HG03378 (cell line): ENCODE results near the gene ATG5.

Source experiments
- ATAC-seq: cut with Tn5 transposase; IDR thresholded peaks from one replicate; pipeline ENCODE4 v1.9.1; 2021; ENCODE audit warnings: mild to moderate bottlenecking, moderate library complexity; ENCODE audit not compliant: unreplicated experiment

ATG5 gene

GRCh38 chr6:106184629-106185028 is 140.9 kb downstream of the ATG5 start:
- ATAC-seq: no peak

GRCh38 chr6:106183430-106183829 is 142.1 kb downstream of the ATG5 start:
- no peak for ATAC-seq

DNA sequence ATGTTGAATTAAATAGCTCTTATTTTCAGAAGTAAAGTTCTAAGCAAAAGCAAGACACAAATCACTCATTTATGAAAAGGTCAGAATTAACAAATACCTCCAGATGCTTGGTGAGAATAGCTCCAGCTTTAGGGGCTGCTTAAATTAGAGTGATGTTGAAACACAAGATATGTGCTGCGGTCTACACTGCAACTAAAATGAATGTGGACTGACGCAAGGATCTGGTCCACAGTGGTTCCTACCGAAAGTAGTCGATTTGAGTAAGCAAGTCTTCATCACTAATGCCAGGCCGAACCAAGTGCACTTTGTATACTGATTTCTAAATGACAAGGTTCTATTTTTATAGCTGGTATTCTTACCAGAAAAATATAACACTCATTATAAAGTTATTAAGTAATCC is 143.1 kb downstream of the ATG5 start:
- peak; percentile 91 for ATAC-seq

DNA sequence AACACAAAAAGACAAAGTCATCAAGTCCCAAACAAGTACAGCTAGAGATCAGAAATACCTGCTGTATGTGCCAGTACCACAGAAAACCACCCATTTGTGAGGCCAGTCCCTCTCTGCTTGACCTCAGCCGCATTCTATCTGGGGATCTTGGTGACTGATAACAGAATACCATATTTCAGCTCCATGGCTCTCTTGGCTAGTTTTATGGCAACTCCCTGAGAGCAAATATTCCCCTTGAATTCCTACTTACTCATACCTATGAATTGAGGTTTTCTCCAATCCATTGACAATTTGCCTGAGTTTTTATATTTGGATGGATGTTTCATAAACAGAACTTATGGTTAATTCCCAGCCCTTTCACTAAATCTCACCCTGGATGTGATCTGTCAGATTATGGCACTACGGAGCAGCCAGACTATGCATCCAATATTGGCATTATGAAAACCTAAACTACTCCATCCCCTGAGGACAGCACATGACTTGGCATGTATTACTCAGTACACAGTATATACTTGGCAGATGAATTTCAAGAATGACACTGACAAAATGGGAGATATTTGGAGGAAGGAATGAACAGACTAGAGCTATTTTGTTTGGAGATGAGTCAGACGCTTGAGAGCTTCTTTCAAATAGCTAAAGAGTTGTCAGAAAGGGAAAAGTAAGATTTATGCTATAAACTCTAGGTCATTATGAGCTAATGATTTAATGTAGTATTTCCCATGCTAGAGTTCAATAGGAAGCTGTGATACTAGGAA is 143.7 kb downstream of the ATG5 start:
- peak; percentile 36 for ATAC-seq

DNA sequence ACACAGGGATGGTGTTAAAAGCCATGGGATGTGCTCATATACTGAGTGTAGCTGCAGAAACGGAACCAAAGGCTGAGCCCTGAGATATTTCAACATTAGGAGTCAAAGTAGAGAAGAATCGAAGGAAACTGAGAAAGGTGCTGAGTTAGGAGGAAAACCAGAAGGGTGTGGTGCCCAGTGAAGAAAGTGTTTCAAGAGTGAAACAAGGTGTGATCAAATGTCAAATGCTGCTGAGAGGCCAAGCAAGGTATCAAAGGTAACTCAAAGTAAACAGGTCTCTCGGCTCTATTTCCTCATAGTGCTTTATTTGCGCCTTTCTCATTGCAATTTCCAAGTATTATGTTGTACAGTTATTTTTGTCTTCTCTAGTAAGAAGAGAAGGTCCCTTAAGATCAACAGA is 145.4 kb downstream of the ATG5 start:
- ATAC-seq: no peak

DNA sequence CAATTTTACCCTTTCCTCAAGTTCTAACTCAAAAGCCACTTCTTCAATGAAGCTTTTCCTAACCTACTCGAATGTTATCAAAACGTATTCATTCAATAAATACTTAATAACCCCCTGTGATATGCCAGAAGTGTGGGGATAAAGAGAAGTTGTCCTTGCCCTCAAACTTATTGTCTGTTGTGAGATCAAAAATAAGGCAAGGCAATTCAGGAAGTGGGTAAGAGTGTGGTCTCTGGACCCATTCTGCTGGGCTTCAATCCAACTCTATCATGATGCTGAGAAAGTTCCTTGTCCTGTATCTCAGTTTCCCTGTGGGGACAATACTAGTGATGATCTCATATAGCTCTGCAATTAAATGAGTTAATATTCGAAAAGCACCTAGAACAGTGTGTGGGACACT is 146.7 kb downstream of the ATG5 start:
- no peak for ATAC-seq

DNA sequence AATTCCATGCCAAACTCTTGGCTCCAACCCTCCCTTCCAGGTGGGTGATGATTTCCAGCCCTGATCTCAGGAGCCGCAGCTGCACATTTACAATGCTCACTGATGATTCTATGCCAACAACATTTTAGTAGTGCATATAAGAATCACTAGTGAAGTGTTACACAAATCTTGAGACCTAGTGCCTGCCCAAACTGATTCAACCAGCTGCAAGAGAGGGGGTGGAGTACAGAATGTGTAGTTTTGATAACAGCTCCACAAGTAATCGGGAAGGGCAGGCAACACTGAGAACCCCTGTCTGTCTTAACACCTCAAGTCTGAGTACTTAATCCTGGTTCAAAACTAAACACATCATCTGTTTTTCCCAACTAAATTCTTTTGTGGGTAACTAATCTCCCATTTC is 147.8 kb downstream of the ATG5 start:
- no peak for ATAC-seq

DNA sequence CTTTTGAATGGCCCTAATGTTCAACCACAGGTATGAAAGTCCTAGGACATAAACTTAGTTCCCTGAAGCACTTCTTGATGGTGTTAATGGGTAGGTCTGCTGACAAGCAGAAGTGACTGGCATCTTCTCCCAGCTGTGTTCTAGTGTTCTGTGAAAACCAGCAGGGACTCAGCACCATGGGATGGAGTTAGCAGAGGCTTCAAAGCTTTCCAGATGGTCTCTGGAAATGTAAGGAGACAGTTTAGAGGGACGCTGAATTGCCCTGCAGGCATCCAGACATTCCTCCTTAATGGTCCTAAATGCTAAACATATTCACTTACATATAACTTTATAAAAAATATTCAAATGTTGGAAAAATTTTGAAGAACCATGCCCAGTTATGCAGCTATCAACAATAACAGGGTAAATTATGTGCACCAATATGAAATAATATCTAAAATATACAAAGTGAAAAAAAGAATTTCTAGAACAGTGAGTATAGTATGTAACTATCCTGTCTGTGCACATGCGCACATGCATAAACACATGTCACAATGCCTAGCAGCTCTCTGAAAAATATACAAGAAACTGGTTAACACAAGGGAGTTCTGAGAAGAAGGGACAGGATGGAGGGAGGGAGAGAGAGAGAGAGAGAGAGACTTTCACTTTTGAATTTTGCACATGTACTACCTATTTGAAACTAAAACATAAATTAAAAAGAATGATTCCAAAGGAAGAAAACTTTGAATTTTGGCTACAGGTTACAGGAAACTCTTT is 152.3 kb downstream of the ATG5 start:
- ATAC-seq: no peak

GRCh38 chr6:106170030-106170791 is 155.3 kb downstream of the ATG5 start:
- no peak for ATAC-seq

- ATAC-seq: no peak
These were observed 156.0 kb downstream of the ATG5 start for GRCh38 chr6:106169517-106169916.

DNA sequence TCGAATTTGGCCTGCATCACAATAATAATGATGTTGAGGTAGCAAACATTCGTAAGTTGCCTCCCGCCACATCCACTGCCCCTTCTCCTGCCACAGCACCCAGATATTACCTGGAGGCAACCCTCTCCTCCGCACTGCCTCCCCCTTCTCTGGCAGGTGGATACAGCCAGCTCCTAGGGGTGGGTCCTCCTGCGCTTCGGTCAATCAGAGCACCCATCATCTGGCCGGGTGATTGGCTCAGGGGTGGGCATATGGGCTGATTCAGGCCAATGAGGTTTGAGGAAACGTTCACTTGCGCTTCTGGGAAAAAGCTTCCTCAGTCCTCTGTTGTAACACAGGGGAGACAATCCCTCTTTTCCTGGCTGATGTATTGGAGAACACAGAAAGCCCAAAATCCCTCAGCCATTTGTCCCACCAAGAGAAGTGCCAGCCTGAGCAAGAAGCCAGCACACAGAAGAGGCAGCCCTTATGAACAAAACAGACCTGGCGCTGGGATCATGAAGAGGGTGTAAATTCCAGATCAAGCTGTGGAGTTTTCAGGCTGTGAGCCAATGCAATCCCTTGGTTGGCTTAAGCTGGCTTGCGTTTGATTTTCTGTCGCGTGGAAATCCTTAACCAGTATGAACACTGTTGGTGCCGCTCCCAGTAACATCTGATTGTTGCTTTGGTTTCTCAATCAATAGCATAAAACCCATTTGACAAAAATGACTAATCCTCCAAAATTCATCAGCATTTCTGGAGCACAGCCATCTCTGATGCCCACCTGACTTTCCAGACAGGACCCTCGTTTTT is 157.3 kb downstream of the ATG5 start:
- no peak for ATAC-seq

DNA sequence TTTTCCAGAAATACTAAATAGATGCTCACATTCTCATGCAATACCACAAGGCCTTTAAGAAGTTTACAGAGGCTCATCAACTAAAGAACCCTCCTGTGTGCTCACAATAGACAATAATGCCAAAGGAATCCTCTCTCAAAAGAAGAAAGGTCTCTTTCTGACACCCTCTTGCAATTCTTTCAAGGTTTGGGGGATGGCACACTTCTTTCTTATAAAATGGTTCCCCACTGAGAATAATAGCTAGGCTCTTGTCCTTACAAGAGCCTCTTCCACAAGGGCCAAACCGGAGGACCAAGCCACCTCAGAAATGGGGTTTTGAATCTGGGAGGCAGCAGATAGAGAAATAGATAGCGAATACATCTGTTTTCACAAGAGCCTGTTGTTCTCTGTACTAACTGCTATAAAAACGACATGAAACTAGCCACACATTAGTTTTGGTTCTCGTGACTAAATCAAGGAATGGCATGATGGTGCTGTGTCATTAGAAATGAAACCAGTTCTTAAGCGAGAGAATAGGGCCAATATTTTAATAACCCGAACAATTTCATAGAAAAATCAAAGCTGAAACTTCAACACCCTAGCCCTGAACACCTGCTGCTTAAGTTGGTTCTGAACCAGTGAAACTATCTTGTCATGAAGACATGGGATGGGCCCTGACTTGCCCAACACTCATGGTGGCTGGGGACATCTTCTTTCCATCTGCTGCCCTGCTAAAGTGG is 158.3 kb downstream of the ATG5 start:
- peak; percentile 49 for ATAC-seq

- ATAC-seq: no peak
These were observed 159.6 kb downstream of the ATG5 start for GRCh38 chr6:106165885-106166485.

GRCh38 chr6:106163966-106164877 is 161.3 kb downstream of the ATG5 start:
- peak; percentile 49 for ATAC-seq

- ATAC-seq: peak; percentile 39
These were observed 162.1 kb downstream of the ATG5 start for GRCh38 chr6:106163446-106163965.

DNA sequence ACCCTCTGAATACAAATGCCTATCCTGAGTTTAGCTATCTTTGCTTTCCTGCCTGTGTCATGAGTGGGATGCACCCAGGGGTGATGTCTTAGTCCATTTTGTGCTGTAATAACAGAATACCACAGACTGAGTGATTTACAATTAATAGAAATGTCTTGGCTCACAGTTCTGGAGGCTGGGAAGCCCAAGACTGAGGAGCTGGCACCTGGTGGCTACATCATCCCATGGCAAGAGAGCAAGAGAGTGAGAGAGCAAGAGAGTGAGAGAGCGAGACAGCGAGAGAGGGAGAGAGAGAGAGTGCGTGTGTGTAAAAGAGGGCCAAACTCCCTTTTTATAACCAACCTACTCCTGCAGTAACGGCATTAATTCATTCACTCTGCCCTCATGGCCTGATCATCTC is 162.6 kb downstream of the ATG5 start:
- ATAC-seq: no peak

DNA sequence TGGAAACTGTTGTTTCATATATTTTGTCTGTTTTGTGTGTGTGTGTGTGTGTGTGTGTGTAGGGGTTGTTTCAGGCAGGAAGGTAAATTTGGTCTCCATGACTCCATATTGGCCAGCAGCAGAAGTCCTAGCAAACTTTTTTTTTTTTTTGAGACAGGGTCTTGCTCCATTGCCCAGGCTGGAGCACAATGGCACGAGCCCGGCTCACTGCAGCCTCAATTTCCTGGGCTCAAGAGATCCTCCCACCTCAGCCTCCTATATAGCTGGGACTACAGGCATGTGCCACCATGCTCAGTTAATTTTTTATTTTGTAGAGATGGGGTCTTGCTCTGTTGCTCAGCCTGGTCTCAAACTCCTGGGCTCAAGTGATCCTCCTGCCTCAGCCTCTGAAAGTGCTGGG is 163.7 kb downstream of the ATG5 start:
- ATAC-seq: no peak

DNA sequence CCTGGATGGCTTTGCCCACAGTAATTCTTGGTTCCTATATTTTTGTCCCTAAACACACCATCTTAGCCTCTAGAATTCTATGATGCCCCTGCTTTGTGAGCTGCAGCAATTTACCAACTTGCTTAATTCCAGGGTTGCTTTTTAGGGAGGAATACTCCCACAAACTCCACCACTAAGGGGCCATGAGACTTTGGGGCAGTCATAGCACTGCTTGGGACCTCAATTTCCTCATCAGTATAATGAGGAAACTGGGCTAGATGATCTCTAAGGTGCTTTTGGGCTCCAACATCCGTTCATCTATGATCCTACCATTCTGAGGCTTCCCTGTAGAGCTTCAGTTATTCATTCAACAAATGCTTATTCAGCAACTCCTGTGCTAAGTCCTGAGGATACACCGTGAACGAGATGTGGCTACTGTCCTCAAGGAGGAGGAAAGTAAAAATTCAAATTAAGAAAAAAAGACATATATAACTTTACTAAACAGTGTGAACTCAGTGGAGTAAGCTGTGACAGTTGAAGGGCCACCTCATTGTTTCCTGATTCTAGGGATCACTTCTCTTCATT is 164.2 kb downstream of the ATG5 start:
- no peak for ATAC-seq
